ENCODE data around the gene GJA4. TPM values are rescaled to one million over a fixed set of nuclear protein-coding genes. Genes with fewer than 3 reads are reported as not detected.

Gene GJA4
- total and polyA plus RNA-seq, 2 of the 8 experiments (the other 6 are each of a cell fraction or from before 2014, with no cell fraction given): 3.2 to 3.9 TPM

DNA sequence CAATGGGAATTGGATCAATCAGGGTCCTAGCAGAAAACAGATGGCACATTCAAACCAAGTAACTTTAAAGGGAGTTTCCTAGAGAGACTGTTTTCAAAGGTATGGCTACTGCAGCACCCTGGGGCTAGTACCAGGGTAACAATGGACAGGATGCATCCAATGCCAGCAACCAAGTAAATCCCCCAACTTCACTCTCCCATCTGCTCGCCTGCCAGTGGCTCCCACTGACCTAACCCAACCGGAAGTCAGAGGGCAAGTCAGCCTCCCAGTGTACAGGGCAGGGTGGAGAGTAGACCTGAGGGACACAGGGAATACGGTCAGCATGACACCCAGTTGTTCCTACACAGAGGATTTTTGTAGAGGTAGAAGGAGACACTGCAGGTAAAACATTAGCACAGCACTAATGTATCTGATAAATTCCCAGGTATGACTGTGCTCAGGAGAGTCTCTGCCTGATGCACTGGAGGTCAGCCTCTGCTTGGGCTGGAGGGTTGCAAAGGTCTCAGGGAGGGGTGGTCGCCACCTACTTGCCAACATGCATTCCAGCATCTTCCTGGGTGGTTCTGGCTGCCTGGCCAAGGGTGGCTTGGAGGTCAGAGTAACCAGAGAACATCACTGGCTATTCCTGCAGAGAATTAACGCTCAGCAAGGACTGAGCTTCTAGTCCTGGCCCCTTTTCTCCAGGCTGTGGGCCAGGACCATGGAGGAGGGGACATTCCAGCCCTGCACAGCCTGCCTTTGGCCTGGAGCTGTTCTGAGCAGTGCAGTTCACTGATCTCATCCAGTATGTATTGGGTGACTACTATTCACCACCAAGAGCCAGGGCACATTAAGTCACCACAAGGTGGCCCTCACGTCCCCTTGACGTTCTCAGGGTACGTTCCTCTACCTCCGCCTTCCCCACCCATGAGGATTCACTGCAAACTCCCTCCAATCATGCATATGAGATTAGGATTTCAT lies 5.1 kb upstream of the GJA4 start:
- Histone ChIP-seq H3K27ac (ENCODE audit: low read depth, low read length) (no peak overlapping the region), H2BK5ac (ENCODE audit: low read depth, low read length) (no peak overlapping the region), H3K4ac (replicated peaks; ENCODE audit: insufficient read length, low read depth, low read length) (no peak overlapping the region), H3K23me2 (ENCODE audit: low read depth, low read length) (no peaks in the 10 kb centered on the region; the same call in 1 of the 2 replicates), H3K9me3 (ENCODE audit: insufficient read depth in 2 of 2, low read depth in 1 of 2, low read length in 1 of 2) (no peaks in the 10 kb centered on the region), H2AFZ (ENCODE audit: low read length) (no peak overlapping the region), H3K4me2 (ENCODE audit: insufficient read depth in 1 of 2, low read depth in 2 of 2, low read length in 2 of 2) (no peak overlapping the region), H3K14ac (ENCODE audit: insufficient read length) (no peak overlapping the region), H4K20me1 (replicated peaks in 1 of 2; ENCODE audit: control insufficient read depth in 1 of 2, insufficient read depth in 2 of 2, low read length in 2 of 2) (no peaks in the 10 kb centered on the region), H3K9ac (replicated peaks in 1 of 4; ENCODE audit: extremely low read depth in 1 of 4, low read depth in 3 of 4, low read length in 3 of 4) (no peak overlapping the region), H3K4me1 (replicated peaks in 1 of 4; ENCODE audit: control insufficient read depth in 3 of 4, insufficient read depth in 4 of 4, low read length in 3 of 4) (peaks cover 0 to 4% (median 3%) of the 10 kb centered on the region in 4 experiments; a peak in 4 of 7 replicates), H3K36me3 (ENCODE audit: control insufficient read depth in 2 of 4, insufficient read depth in 4 of 4, low read length in 3 of 4) (no peaks in the 10 kb centered on the region), H3K79me2 (ENCODE audit: control insufficient read depth in 1 of 2, insufficient read depth in 2 of 2, low read length in 2 of 2) (no peaks in the 10 kb centered on the region), H3K27me3 (replicated peaks in 1 of 4; ENCODE audit: control insufficient read depth in 3 of 4, extremely low read depth in 1 of 4, insufficient read depth in 3 of 4, low read length in 3 of 4) (peaks cover 0 to 8% (median 6%) of the 10 kb centered on the region in 4 experiments; a peak in 3 of 7 replicates), H3K18ac (ENCODE audit: extremely low read depth, low read length) (no peak overlapping the region; the same call in 1 of the 2 replicates), H4K8ac (ENCODE audit: extremely low read depth, insufficient read depth, low read length) (no peak overlapping the region), H3K4me3 (ENCODE audit: extremely low read depth in 1 of 4, insufficient read depth in 2 of 4, low read depth in 3 of 4, low read length in 4 of 4) (no peak overlapping the region), H2BK20ac (ENCODE audit: low read length) (peak overlapping the region; percentile 66; the same call in 1 of the 2 replicates), H2BK15ac (ENCODE audit: low read length) (no peak overlapping the region), H2BK120ac (replicated peaks; ENCODE audit: low read depth, low read length) (no peak overlapping the region), H3K23ac (ENCODE audit: insufficient read length) (no peak overlapping the region), H2BK12ac (ENCODE audit: low read depth, low read length) (peak overlapping the region; percentile 13; the same call in 1 of the 2 replicates), H2AK5ac (ENCODE audit: low read depth, low read length) (no peak overlapping the region), H4K91ac (replicated peaks; ENCODE audit: insufficient read length, low read length) (no peak overlapping the region), H3K79me1 (ENCODE audit: low read depth, low read length) (no peaks in the 10 kb centered on the region), H4K5ac (ENCODE audit: insufficient read length, low read depth, low read length) (no peak overlapping the region), H3K56ac (replicated peaks; ENCODE audit: insufficient read length, low read depth, low read length) (no peak overlapping the region)
- CTCF ChIA-PET (ENCODE audit: partially characterized antibody): interaction anchor here (0.6 to 12.6 kb wide), 21 partner anchors 10 to 470 kb away, joined by 3 to 230 read pairs (median 5); partner anchors contain the start of genes GJB4 and SMIM12
- TF ChIP-seq CREB1 (IDR thresholded peaks at IDR 0.05) (0 out of 2 replicates have a peak, but pooled peaks have one; percentile 31), RAD21 (IDR thresholded peaks at IDR 0.05 in 1 of 2, conservative IDR thresholded peaks at IDR 0.05 in 1 of 2; ENCODE audit: low read depth in 2 of 2, low read length in 2 of 2) (peak; percentile 66 to 73), SIRT6 (IDR thresholded peaks at IDR 0.05; ENCODE audit: low read length) (no peak)
- TF ChIP-seq, protein P1, sequence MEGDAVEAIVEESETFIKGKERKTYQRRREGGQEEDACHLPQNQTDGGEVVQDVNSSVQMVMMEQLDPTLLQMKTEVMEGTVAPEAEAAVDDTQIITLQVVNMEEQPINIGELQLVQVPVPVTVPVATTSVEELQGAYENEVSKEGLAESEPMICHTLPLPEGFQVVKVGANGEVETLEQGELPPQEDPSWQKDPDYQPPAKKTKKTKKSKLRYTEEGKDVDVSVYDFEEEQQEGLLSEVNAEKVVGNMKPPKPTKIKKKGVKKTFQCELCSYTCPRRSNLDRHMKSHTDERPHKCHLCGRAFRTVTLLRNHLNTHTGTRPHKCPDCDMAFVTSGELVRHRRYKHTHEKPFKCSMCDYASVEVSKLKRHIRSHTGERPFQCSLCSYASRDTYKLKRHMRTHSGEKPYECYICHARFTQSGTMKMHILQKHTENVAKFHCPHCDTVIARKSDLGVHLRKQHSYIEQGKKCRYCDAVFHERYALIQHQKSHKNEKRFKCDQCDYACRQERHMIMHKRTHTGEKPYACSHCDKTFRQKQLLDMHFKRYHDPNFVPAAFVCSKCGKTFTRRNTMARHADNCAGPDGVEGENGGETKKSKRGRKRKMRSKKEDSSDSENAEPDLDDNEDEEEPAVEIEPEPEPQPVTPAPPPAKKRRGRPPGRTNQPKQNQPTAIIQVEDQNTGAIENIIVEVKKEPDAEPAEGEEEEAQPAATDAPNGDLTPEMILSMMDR (IDR thresholded peaks at IDR 0.05; ENCODE audit: control extremely low read depth in 1 of 3, insufficient read depth in 1 of 3, low read depth in 1 of 3, low read length in 3 of 3): peak; percentile 71 to 84 (median 78)
- POLR2A ChIA-PET (ENCODE audit: partially characterized antibody): interaction anchor here (0.6 kb wide), 1 partner anchor 10 kb away, joined by 5 read pairs; no protein-coding TSS in a partner anchor
- WGBS, 2 experiments (ENCODE audit: extremely low coverage in 1 of 2, insufficient coverage in 1 of 2, insufficient read length in 1 of 2, insufficient replicate concordance in 2 of 2, low coverage in 1 of 2, low lambda C conversion rate in 2 of 2, missing lambda C conversion rate in 1 of 2): 58% methylated on average over 9 of the region's 9 CpGs; no CpG with 5 or more reads in 1 of the 2 experiments
- FAIRE-seq: peak; percentile 95
- no peak for DNase-seq (ENCODE audit: low read depth in 1 of 2, low spot score in 2 of 2)
